GM19467 (cell line): ENCODE measurements around the gene SYNPO.
A peak's percentile ranks its signal among the peaks of the same experiment; 100 is the strongest.

Experiments
- ATAC-seq: cut with Tn5 transposase; IDR thresholded peaks from one replicate; pipeline ENCODE4 v1.9.1; 2021; ENCODE audit warnings: mild to moderate bottlenecking, moderate library complexity; ENCODE audit not compliant: unreplicated experiment

The SYNPO gene

DNA sequence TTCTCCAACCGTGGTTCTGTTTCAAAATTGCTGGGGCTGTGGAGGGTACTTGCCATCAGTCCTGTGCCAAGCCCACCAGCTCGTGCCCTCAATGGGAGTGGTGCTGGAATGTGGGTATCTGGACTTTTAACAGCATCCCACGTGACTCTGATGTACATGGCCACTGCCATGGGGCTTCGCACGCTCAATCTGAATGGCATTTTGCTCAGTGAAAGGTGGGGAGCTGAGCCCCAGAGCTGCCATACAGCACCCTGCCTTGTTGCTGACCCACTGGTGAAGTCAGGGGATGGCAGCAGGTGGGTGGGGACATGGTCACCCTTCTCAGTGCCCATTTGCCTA, 16.6 kb upstream of the SYNPO start:
- no peak for ATAC-seq

GRCh38 chr5:150624334-150625163, 15.9 kb upstream of the SYNPO start:
- ATAC-seq = no peak

DNA sequence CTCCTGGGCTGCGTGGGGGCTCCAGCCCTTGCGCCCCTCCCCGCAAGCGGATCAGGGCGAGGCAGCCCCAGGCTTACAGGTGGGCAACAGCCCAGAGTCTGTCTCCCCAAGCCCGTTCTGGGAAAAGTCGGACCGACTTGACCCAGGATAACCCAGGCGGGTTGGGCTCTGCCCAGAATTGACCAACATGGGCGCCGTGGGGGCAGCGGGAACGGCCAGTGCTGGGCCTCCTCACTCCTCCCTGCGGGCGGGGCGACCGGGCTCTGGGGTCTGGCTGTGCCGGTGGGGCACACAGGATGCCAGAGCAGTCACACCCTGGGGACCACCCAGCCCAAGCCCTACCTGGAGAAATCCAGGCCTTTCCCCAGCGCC, 15.3 kb upstream of the SYNPO start:
- no peak for ATAC-seq

- peak; percentile 45 for ATAC-seq
These were observed 14.4 kb upstream of the SYNPO start for GRCh38 chr5:150625831-150626746.

DNA sequence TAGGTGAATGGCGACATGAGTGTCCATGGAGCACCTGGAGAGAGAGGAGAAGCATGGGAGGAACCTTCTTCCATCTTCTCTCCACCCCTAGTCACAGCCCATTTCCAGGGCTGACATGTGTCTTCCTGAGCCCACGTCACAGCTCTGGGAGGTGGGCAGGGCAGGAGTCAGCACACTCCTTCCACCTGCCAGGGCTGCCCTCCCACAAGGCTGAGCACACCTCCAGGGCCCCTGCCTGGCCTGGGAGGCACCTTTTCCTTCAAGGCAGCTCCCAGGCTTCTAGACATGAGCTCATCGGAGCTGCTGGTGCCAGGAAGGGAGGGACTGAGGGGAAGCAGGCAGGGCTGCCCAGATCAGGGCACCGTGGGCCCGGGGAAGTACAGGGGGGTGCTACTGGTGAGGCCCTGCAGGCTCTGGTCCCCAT, 13.6 kb upstream of the SYNPO start:
- ATAC-seq = no peak

DNA sequence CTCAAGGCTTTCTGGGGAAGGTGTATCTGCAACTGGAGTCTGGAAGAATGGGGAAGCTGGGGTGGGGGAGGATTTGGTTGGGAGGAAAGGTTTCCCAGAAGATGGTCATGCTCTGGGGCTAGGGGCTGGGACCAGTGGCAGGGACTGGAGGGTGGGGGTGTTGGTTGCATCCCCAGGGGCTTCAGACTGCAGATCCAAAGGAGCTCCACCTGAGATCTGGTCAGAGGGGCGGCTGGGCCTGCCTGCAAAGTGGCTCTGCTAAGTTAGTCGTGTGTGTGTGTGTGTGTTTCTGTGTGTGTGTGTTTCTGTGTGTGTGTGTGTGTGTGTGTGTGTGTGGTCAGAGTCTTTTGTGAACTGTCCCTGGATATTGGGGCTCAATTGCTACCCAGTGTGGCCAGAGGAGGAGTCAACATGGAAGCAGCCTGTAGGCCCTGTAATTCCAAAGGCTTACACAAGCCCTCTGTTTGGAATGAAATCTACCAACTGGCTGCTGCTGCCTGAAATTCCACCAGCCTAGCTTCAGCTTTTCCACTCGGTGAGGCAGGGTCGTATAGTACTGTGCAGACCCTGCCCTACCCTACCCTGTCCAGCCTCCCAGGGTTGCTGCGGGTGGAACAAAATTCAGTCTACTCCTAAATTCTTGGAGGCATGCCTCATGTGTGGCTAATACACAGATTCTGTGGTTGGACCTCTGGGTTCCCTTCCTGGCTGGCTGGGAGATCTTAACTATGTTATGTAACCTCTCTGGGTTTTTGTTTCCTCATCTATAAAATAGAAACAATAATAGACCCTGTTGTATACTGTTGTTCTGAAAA, 12.5 kb upstream of the SYNPO start:
- ATAC-seq = no peak

DNA sequence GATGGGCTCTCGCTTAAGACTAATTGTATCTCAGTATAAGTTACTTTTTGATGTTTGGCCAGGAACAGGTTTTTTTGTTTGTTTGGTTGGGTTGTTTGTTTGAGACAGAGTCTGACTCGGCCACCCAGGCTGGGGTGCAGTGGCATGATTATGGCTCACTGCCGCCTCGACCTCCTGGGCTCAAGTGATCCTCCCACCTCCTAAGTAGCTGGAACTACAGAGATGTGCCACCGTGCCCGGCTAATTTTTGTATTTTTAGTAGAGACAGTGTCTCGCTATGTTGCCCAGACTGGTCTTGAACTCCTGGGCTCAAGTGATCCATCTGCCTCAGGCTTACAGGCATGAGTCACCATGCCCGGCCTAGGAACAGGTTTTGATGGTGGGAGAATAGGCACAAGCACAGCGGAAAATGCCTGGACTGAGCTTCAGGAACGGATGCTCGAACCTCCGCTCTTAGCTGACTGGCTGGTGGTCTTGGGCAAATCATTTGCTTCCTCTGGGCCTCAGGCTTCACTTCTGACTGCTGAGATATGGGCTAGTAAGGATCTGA, 11.4 kb upstream of the SYNPO start:
- no peak for ATAC-seq

- no peak for ATAC-seq
These were observed 10.4 kb upstream of the SYNPO start for GRCh38 chr5:150630016-150630415.

GRCh38 chr5:150630461-150631325, 9.8 kb upstream of the SYNPO start:
- ATAC-seq = no peak

DNA sequence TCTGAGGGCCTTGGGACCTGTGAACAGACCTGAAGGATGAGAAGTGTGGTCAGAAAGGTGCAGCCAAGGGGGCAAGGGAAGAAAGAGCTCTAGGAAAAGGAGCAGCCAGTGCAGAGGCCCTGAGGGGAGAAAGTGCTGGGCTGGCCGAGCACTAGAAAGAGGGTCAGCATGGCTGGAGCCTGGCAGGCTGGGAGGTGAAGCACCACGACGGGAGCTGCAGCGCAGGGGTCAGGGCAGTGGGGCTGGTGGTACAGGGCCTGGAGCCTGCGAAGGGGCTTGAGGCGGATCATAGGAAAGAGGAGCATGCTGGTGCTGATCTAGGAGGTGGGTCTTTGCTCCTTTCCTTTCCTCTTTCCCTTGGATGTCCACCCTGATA, 9.1 kb upstream of the SYNPO start:
- no peak for ATAC-seq

- ATAC-seq = no peak
These were observed 7.9 kb upstream of the SYNPO start for GRCh38 chr5:150632305-150633160.

DNA sequence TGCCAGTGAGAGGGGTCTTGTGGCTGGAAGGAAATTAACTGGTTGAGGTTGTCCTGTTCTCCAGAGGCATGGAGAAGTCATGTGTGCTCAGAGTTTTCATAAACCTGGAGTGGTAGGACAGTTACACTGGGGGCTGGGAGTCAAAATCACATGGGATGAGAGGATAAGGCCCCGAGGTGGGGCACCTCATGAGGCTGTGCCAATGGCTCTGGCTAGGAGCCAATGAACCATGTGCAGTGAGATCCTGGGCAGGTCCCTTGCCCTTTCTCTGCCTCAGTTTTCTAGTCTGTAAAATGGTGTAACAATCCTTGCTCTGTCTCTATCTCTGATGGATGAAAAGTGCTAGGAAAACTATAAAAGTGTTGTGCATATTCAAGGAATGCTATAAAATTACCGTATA, 7.0 kb upstream of the SYNPO start:
- ATAC-seq = no peak

DNA sequence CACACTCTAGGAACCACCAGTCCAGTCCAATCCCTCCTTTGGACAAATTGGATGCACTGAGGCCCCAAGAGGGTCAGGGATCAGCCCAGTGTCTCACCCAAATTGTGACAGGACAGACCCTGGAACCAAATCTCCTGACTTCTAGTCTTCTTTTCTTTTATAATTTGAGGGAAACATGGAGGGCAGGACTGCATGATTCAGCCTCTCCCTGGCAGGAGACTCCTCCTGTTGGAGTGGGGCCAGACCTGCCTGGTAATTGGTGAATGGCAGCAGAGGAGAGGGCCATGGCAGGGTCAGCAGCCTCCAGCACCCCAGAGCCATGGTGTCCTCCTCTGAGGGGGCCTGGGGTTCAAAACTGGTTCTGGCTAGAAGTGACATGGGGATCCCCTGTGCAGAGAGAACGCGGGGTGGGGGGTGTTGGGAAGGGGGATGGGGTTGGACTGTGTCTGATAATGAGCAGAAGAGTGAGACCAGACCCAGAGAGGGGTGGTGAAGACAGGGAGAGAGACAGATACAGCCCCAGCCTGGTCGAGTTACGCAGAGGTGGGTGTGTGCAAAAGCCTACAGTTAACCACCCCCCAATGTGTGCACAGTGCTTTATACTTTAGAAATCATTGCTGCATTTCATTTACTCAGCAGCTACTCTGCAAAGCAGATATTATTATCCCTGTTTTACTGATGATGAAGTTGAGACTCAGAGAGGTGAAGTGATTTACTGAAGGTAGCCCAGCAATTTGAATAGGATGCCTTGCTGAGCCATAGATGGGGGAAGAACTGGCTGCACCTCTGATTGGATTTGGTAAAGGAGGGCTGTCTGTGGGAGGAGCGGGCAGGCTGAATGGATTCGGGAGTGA, 3.8 kb upstream of the SYNPO start:
- ATAC-seq = no peak

- ATAC-seq = no peak
These were observed 3.0 kb upstream of the SYNPO start for GRCh38 chr5:150637245-150638052.

GRCh38 chr5:150638053-150638444, 2.4 kb upstream of the SYNPO start:
- ATAC-seq = no peak

DNA sequence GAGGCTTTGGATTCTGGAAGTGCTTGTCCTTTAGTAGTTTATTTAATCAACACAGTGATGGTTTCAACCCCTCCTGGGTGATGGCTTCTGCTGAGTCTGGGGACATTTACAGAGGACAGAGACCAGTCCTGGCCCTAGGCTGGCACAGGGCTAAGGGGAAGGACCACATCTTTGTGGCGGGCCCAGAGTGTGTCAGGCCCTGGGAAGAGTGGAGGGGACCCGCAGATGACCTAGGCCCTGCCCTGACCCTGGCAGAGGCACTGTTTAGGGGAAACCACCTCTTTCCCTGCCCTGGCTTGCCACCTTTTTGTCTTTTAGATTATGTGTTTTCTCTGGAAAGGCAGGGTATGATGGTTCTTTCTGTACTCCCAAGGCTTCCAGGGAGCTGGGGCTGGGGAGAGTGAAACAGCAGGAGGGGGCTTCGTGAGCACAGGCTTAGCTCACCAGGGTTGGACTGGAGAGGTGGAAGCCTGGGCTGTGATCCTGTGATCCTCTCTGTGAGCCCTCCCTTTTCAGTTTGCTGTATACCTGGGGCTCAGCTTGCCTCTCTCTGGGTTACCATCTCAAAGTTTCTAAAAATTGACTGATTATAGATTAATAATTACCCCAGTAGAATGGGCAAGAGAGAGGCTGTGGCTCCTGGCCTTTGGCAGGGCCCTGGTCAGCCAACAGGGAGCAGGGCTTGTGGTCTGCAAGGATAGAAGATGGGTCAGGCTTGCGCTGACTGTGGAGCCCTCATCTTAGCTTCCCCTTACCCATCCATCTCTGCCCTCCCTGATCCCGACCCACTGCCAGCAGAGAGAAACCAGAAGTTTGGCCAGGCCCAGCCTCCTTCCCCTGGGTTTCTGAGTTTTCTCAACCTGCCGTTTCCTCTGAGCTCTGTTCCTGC, 1.7 kb upstream of the SYNPO start:
- ATAC-seq = no peak

GRCh38 chr5:150639377-150639692, 1.1 kb upstream of the SYNPO start:
- no peak for ATAC-seq
